Measurements from ENCODE around the gene HSD17B13.

The HSD17B13 gene

DNA sequence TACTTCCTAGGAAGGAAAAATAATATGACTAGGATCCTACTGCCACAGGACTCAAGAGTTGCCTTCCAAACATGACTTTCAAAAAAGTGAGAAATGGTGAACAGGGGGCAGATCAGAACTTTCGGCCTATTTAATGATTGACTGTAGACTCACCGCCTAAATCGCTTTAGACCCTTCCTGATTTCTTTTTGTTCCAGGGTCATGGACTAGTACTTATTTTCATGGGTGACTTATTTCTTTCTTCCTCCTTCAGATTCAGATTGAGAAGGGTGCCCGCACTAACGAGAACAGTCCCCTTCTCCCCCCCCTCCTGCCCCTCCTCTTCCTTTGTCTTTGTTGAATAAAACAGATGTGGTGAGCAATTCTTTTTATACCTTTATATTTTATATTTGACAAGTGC is 54.3 kb downstream of the HSD17B13 start:
- no peak for DNase-seq (ENCODE audit: low read depth, low spot score)

GRCh38 chr4:87266986-87267385 is 55.7 kb downstream of the HSD17B13 start:
- DNase-seq (ENCODE audit: low read depth, low spot score): no peak

DNA sequence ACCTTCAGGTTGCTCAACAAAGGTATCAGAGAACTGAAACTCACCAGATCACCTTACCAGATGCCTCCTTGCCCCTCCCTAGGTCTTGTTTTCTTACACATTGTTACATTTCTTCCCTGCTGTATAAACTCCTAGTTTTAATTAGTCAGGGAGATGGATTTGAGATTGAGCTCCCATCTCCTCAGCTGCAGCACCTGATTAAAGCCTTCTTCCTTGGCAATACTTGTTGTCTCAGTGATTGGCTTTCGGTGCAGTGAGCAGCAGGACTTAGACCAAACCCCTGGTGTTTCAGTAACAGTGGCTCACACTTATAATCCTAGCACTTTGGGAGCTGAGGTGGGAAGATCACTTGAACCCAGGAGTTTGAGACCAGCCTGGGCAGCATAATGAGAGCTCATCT is 59.8 kb downstream of the HSD17B13 start:
- DNase-seq (ENCODE audit: low read depth, low spot score): no peak

DNA sequence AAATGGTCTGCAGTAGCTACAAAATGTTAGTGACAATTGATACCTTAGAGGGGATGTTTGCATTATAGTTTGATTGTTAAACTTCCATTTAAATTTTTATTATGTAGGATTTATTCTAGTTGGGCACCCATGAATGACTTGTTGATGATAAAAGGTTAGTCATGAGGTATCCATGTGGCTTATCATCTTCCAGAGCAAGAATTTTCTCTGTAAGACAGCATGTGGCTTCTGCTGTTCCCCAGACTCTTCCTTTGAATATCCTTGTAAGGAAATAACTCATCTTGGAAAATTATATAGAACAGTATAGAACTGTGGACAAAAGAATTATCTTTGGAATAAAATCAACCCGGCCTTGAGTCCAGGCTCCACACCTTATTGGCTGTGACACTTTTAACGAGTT is 62.2 kb downstream of the HSD17B13 start:
- no peak for DNase-seq (ENCODE audit: low read depth, low spot score)

DNA sequence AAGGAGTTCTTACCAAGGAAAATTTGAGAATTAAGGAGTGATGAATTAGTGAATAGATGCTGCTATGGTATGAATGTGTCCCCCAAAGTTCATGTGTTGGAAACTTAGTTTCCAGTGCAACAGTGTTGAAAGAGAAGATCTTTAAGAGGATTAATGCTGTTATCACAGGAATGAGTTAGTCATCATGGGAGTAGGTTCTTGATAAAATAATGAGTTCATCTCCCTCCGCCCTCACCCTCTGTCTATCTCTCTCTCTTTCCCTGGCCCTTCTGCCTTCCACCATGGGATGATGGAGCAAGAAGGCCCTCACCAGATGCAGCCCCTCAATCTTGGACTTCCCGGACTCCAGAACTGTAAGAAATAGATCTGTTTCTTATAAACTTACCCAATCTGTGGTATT is 64.0 kb downstream of the HSD17B13 start:
- DNase-seq (ENCODE audit: low read depth, low spot score): no peak

DNA sequence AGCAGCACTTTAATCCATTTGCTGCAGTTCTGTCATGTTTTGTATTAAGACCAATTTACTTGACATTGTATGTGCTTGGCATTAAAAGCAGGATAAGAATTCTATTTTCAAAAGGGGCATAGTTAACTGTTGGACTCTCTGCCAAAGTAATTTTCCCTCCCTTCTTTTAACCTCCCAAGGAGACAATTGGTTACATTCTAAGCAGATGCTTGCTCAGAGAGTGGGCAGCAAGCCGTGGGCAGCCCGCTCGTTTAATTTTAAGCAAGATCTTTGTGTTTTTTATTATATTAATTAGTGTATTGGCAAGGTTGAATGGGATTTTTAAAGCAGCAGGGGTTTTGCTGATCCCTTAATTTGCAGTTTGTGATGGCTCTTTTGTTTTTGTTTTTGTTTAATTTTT is 65.2 kb downstream of the HSD17B13 start:
- no peak for DNase-seq (ENCODE audit: low read depth, low spot score)

DNA sequence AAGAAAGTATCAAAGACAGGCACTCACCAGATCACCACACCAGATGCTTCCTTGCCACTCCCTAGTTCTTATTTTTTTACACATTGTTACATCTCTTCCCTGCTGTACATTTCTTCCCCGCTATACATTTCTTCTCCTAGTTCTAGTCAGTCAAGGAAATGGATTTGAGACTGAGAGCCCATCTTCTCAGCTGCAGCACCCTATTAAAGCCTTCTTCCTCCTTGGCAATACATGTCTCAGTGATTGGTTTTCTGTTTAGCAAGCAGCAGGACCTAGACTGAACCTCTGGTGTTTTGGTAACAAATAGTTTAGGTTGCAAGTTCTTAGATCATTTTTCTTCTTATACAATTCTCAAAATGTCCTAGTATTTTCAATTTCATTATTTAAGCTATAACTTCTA is 66.9 kb downstream of the HSD17B13 start:
- DNase-seq (ENCODE audit: low read depth, low spot score): no peak
